Endodermal cell (in vitro differentiated cells): ENCODE data around the gene ACTL10. TPM values are rescaled to one million over a fixed set of nuclear protein-coding genes. Genes with fewer than 3 reads are reported as not detected.

Experiments used
- DNase-seq: peaks from one replicate; pipeline ENCODE4 v3.0.0-alpha.2; 2017
- H3K27ac ChIP-seq: 2 replicates; pipeline ENCODE4 v1.5.1; 2013; ENCODE audit warnings: mild to moderate bottlenecking, low read depth, low read length, moderate library complexity
- H3K27me3 ChIP-seq: 2 replicates; pipeline ENCODE4 v1.6.1; 2013; ENCODE audit warnings: mild to moderate bottlenecking, low read length, moderate library complexity; ENCODE audit not compliant: insufficient read depth, control insufficient read depth, poor library complexity, severe bottlenecking
- H3K36me3 ChIP-seq: 2 replicates; pipeline ENCODE4 v1.7.0; 2013; ENCODE audit warnings: mild to moderate bottlenecking, low read length, moderate library complexity; ENCODE audit not compliant: control insufficient read depth, insufficient read depth
- H3K4me1 ChIP-seq: one replicate; pipeline ENCODE4 v1.7.0; 2013; ENCODE audit warnings: low read length; ENCODE audit not compliant: control insufficient read depth, insufficient read depth
- H3K4me3 ChIP-seq: 2 replicates; pipeline ENCODE4 v1.5.1; 2013; ENCODE audit warnings: mild to moderate bottlenecking, low read length, moderate library complexity
- H3K9ac ChIP-seq: 2 replicates; pipeline ENCODE4 v1.6.1; 2013; ENCODE audit warnings: mild to moderate bottlenecking, low read length, moderate library complexity; ENCODE audit not compliant: poor library complexity, severe bottlenecking; ENCODE audit errors: extremely low read depth
- H3K9me3 ChIP-seq: 2 replicates; pipeline ENCODE4 v1.6.1; 2013; ENCODE audit warnings: mild to moderate bottlenecking, low read length, moderate library complexity; ENCODE audit not compliant: control insufficient read depth
- H3K27ac Mint-ChIP-seq: 2 replicates; pipeline ENCODE4 v1.8.0; 2020; ENCODE audit warnings: mixed read lengths
- H3K27me3 Mint-ChIP-seq: 2 replicates; pipeline ENCODE4 v1.8.0; 2021; ENCODE audit warnings: mild to moderate bottlenecking, mixed read lengths; ENCODE audit not compliant: insufficient read depth
- H3K36me3 Mint-ChIP-seq: 2 replicates; pipeline ENCODE4 v1.8.0; 2020; ENCODE audit warnings: low read depth, mixed read lengths
- H3K4me1 Mint-ChIP-seq: 2 replicates; pipeline ENCODE4 v1.8.0; 2020; ENCODE audit warnings: mixed read lengths
- H3K4me3 Mint-ChIP-seq: 2 replicates; pipeline ENCODE4 v1.8.0; 2020; ENCODE audit warnings: mild to moderate bottlenecking, moderate library complexity, mixed read lengths
- H3K9me3 Mint-ChIP-seq: 2 replicates; pipeline ENCODE4 v1.8.0; 2020; ENCODE audit warnings: mild to moderate bottlenecking, mixed read lengths
- CTCF ChIP-seq: fragments of 200-600 bp; sonication (generic); conservative IDR thresholded peaks from 2 replicates; pipeline ENCODE4 v1.5.0; 2021; ENCODE audit warnings: antibody characterized with exemption, mild to moderate bottlenecking
- WGBS, 2 experiments: methylation state at CpG; one replicate each; pipeline versions ENCODE4 v1.1.5 to v1.1.7; 2013; ENCODE audit warnings: missing lambda C conversion rate in 2 of 2, mixed read lengths in 1 of 2; ENCODE audit not compliant: insufficient coverage in 1 of 2, insufficient read length in 1 of 2; 5-methylcytosine and 5-hydroxymethylcytosine counted together
- total RNA-seq, 2 donors: library from RNA; stranded (reverse); fragmentation: NEBNext Ultra II Directional in 1 of 2; extraction: Animal tissue kit (Norgen Biotek cat#: 25700) in 1 of 2; gene quantifications; 2 replicates in 1 of 2; 3 replicates in 1 of 2; pipeline ENCODE4 v1.2.1, GENCODE V29; 2021

The ACTL10 gene
- total RNA-seq, 2 donors from 2014 or later: 0.42 TPM; not detected in 1

GRCh38 chr20:33660035-33660684, 6.6 kb upstream of the ACTL10 start:
- H3K36me3 ChIP-seq: peaks cover 6% of the 10 kb centered on the region
- H3K27ac ChIP-seq: no peak overlapping the region
- no peak overlapping the region for H3K4me3 ChIP-seq
- no peaks in the 10 kb centered on the region for H3K27me3 ChIP-seq
- peaks cover 2% of the 10 kb centered on the region for H3K27me3 Mint-ChIP-seq
- TF ChIP-seq CTCF: no peak
- no peak overlapping the region for H3K4me3 Mint-ChIP-seq
- H3K36me3 Mint-ChIP-seq: peaks cover 14% of the 10 kb centered on the region
- no peak overlapping the region for H3K9ac ChIP-seq
- 90 to 95% methylated on average over 12 to 21 of the region's 21 CpGs for WGBS, 2 experiments
- no peaks in the 10 kb centered on the region for H3K9me3 ChIP-seq
- H3K27ac Mint-ChIP-seq: no peak overlapping the region
- peaks cover 13% of the 10 kb centered on the region for H3K4me1 Mint-ChIP-seq
- H3K4me1 ChIP-seq: peaks cover 3% of the 10 kb centered on the region
- no peaks in the 10 kb centered on the region for H3K9me3 Mint-ChIP-seq
- no peak for DNase-seq

DNA sequence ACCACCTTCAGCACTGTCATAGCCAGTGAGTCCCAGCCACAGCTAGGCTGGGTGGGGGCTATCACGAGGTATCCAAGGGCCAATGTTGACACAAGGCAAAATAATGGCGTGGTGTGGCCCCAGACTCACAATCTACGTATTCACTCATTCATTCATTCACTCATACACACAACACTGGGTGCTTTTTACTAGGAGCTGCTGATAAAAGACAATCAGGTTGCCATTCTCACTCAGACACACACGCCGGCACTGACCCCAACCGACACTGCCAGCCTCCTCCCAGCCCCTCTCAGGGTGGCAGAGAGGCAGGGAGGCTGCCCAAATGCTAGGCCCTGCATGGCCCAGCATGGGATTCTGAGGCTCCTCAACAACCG, 6.1 kb upstream of the ACTL10 start:
- DNase-seq: no peak
- H3K36me3 Mint-ChIP-seq: peaks cover 14% of the 10 kb centered on the region
- WGBS, 2 experiments: 87 to 95% methylated on average over 7 of the region's 7 CpGs

DNA sequence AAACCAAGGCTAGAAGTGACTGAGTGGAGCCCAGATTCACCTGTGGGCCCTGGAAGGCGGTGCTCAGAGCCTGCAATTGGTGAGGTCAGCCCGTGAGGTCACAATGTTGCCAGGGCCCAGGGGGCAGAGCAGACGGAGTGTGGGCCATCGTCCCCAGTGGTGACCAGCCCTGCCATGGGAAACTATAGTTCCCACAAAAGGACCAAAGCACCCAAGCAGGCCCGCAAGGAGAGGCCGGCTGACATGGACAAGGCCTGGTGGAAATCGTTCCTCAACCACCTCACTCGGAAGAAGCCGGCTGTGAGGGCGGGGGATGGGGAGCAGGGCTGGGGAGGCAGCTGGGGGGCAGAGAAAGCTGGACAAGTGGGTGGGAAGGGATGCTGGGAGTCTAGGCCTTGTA, 4.6 kb upstream of the ACTL10 start, which contains the start of gene C20orf144:
TSS of gene C20orf144 (plus strand) at position 156 of the 400 bp plus-strand sequence. CDS start at position 175, 19 bp downstream.
- Mint-ChIP-seq H3K9me3 (no peaks in the 10 kb centered on the region), H3K27me3 (peaks cover 2% of the 10 kb centered on the region), H3K36me3 (peaks cover 16% of the 10 kb centered on the region), H3K4me3 (peak within 1 kb of the TSS; percentile 75), H3K27ac (peak within 1 kb of the TSS; percentile 0), H3K4me1 (peaks cover 19% of the 10 kb centered on the region)
- peak within 1 kb of the TSS; percentile 53 for H3K9ac ChIP-seq
- H3K4me1 ChIP-seq: peaks cover 3% of the 10 kb centered on the region
- no peak for DNase-seq
- no peak within 1 kb of the TSS for H3K27ac ChIP-seq
- no peaks in the 10 kb centered on the region for H3K9me3 ChIP-seq
- no peak for TF ChIP-seq CTCF
- peaks cover 6% of the 10 kb centered on the region for H3K36me3 ChIP-seq
- WGBS, 2 experiments: 95 to 100% methylated on average over 4 to 10 of the region's 10 CpGs
- no peaks in the 10 kb centered on the region for H3K27me3 ChIP-seq
- H3K4me3 ChIP-seq: peak within 1 kb of the TSS; percentile 86

More for the DNA sequence above, 6.1 kb upstream of the ACTL10 start:
- Mint-ChIP-seq H3K9me3 (no peaks in the 10 kb centered on the region), H3K27ac (no peak overlapping the region), H3K27me3 (peaks cover 2% of the 10 kb centered on the region), H3K4me1 (peaks cover 13% of the 10 kb centered on the region), H3K4me3 (no peak overlapping the region)
- Histone ChIP-seq H3K4me1 (peaks cover 3% of the 10 kb centered on the region), H3K9ac (no peak overlapping the region), H3K27me3 (no peaks in the 10 kb centered on the region), H3K27ac (no peak overlapping the region), H3K36me3 (peaks cover 6% of the 10 kb centered on the region), H3K9me3 (no peaks in the 10 kb centered on the region), H3K4me3 (no peak overlapping the region)
- TF ChIP-seq CTCF: no peak
